Measurements from ENCODE around the gene PAAF1. TPM values are rescaled to one million over a fixed set of nuclear protein-coding genes. Genes with fewer than 3 reads are reported as not detected.

PAAF1 gene
- total RNA-seq, 1 donor from 2014 or later, result 20.1 TPM

GRCh38 chr11:73972620-73973449 lies 96.0 kb downstream of the PAAF1 start:
- DNase-seq, result no peak

- no peak for DNase-seq
Observed at GRCh38 chr11:73974604-73975478, 98.0 kb downstream of the PAAF1 start.

- no peak for DNase-seq
Observed at GRCh38 chr11:73975479-73975757, 98.6 kb downstream of the PAAF1 start.

- no peak for DNase-seq
Observed at GRCh38 chr11:73976451-73977151, 99.8 kb downstream of the PAAF1 start.

- no peak for DNase-seq
Observed at GRCh38 chr11:73977856-73978519, 101.2 kb downstream of the PAAF1 start.

GRCh38 chr11:73978576-73979086 lies 101.8 kb downstream of the PAAF1 start:
- no peak for DNase-seq

- DNase-seq, result peak; percentile 52
Observed at GRCh38 chr11:73980001-73980961, 103.5 kb downstream of the PAAF1 start.

Other genes with a start within 250 kb of the PAAF1 start
- 4.5 TPM for gene PLEKHB1, start 230.4 kb upstream of the PAAF1 start, total RNA-seq
- gene RAB6A, start 115.9 kb upstream of the PAAF1 start, total RNA-seq, result 158 TPM
- 19.8 TPM for gene MRPL48, start 89.1 kb upstream of the PAAF1 start, total RNA-seq
- gene COA4, start 153 bp upstream of the PAAF1 start, total RNA-seq, result 45.6 TPM
- gene DNAJB13, start 74.0 kb downstream of the PAAF1 start, total RNA-seq, result not detected
- 73.2 TPM for gene UCP2, start 105.8 kb downstream of the PAAF1 start, total RNA-seq
- gene UCP3, start 132.1 kb downstream of the PAAF1 start, total RNA-seq, result 1.4 TPM